Left hindlimb (tissue), 1 donor: ENCODE measurements around the gene KCNS1.

ENCODE experiments used
- DNase-seq: peaks from one replicate; pipeline ENCODE4 v3.0.0-alpha.2; 2018

Gene KCNS1

GRCh38 chr20:45109634-45110033 lies 8.7 kb upstream of the KCNS1 start:
- DNase-seq: no peak

- no peak for DNase-seq
These were observed 4.4 kb upstream of the KCNS1 start for GRCh38 chr20:45105317-45105716.

GRCh38 chr20:45104786-45105185 lies 3.9 kb upstream of the KCNS1 start:
- DNase-seq: no peak

GRCh38 chr20:45103072-45103471 lies 2.1 kb upstream of the KCNS1 start:
- DNase-seq: no peak

GRCh38 chr20:45101333-45101850 lies 465 bp upstream of the KCNS1 start:
- DNase-seq: no peak

GRCh38 chr20:45098103-45098773 lies 2.7 kb downstream of the KCNS1 start:
- DNase-seq: no peak

GRCh38 chr20:45097485-45098102 lies 3.3 kb downstream of the KCNS1 start:
- no peak for DNase-seq

- no peak for DNase-seq
These were observed 4.1 kb downstream of the KCNS1 start for GRCh38 chr20:45096781-45097180.

GRCh38 chr20:45095805-45096238 lies 5.1 kb downstream of the KCNS1 start:
- DNase-seq: peak; percentile 73

- DNase-seq: no peak
These were observed 5.9 kb downstream of the KCNS1 start for GRCh38 chr20:45094864-45095574.

- no peak for DNase-seq
These were observed 6.7 kb downstream of the KCNS1 start for GRCh38 chr20:45094201-45094600.

GRCh38 chr20:45092898-45093297 lies 8.0 kb downstream of the KCNS1 start:
- no peak for DNase-seq

GRCh38 chr20:45091366-45091765 lies 9.6 kb downstream of the KCNS1 start:
- DNase-seq: no peak

GRCh38 chr20:45090481-45090880 lies 10.4 kb downstream of the KCNS1 start:
- DNase-seq: no peak

GRCh38 chr20:45088247-45088646 lies 12.7 kb downstream of the KCNS1 start:
- no peak for DNase-seq

- no peak for DNase-seq
These were observed 13.1 kb downstream of the KCNS1 start for GRCh38 chr20:45087814-45088213.

- DNase-seq: no peak
These were observed 13.7 kb downstream of the KCNS1 start for GRCh38 chr20:45087097-45087790.

- DNase-seq: no peak
These were observed 15.1 kb downstream of the KCNS1 start for GRCh38 chr20:45085867-45086266.

- no peak for DNase-seq
These were observed 15.6 kb downstream of the KCNS1 start for GRCh38 chr20:45085289-45085688.

- DNase-seq: no peak
These were observed 17.8 kb downstream of the KCNS1 start for GRCh38 chr20:45083127-45083526.

- no peak for DNase-seq
These were observed 18.5 kb downstream of the KCNS1 start for GRCh38 chr20:45082468-45082867.

- DNase-seq: no peak
These were observed 19.9 kb downstream of the KCNS1 start for GRCh38 chr20:45080867-45081624.

GRCh38 chr20:45077559-45077958 lies 23.4 kb downstream of the KCNS1 start:
- no peak for DNase-seq
